Measurements from ENCODE around the gene STRBP.

GRCh38 chr9:123282362-123283047 is 14.1 kb upstream of the STRBP start:
- TF ChIP-seq POLR2A (IDR thresholded peaks at IDR 0.05) (no peak), CTCF (IDR thresholded peaks at IDR 0.05) (no peak)
